Neural progenitor cell (in vitro differentiated cells): Measurements from ENCODE around the gene PLEKHA6.

Experiments used
- CTCF ChIP-seq: fragments of 200-600 bp; sonication (generic); IDR thresholded peaks from 2 replicates; pipeline ENCODE4 v1.5.1; 2017; ENCODE audit warnings: antibody characterized with exemption, mild to moderate bottlenecking
- EZH2 ChIP-seq: fragments of 200-600 bp; sonication (generic); IDR thresholded peaks from 2 replicates; pipeline ENCODE4 v1.6.1; 2017; ENCODE audit warnings: antibody characterized with exemption, mild to moderate bottlenecking, moderate library complexity

GRCh38 chr1:204262506-204263253 lies 97.0 kb downstream of the PLEKHA6 start:
- TF ChIP-seq CTCF (no peak), EZH2 (no peak)
